ENCODE measurements around the gene IFT88.

DNA sequence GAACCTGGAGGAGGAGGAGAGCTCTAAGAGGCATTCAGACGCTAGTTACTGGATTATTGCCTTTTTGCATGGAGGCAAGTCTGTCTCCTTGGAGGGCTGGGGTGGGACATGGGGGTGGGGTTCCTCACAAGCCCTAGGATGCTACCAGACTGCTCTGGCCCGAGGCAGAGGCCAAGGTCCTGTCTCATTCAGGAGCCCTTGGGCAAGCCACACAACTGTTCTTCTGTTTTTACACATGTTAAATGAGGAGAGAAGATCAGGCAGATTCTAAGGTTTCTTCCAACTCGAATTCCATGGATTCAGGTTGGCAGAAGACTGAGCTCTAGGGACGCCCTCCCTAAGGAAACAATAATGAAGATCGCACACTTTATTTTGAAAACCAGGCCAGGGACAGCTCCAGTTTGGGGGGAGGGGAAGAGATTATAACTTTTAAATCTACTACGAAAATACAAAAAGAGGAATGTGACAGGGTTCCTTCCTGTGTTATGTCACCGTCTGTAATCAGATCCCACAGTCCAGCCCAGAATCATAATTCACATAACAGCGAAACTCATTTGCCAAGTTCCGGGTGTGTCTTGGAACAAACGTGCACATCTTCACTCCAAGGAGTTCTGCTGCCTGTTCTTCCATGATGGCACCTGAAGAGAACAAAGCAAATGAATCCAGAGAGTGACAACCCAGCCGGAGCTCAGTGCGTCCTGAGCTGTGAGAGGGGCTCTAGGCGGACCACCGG, 161.8 kb downstream of the IFT88 start:
- TF ChIP-seq, protein P1, sequence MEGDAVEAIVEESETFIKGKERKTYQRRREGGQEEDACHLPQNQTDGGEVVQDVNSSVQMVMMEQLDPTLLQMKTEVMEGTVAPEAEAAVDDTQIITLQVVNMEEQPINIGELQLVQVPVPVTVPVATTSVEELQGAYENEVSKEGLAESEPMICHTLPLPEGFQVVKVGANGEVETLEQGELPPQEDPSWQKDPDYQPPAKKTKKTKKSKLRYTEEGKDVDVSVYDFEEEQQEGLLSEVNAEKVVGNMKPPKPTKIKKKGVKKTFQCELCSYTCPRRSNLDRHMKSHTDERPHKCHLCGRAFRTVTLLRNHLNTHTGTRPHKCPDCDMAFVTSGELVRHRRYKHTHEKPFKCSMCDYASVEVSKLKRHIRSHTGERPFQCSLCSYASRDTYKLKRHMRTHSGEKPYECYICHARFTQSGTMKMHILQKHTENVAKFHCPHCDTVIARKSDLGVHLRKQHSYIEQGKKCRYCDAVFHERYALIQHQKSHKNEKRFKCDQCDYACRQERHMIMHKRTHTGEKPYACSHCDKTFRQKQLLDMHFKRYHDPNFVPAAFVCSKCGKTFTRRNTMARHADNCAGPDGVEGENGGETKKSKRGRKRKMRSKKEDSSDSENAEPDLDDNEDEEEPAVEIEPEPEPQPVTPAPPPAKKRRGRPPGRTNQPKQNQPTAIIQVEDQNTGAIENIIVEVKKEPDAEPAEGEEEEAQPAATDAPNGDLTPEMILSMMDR (IDR thresholded peaks at IDR 0.05; ENCODE audit: insufficient read depth, low read length), result no peak
- TF ChIP-seq POLR2AphosphoS5 (IDR thresholded peaks at IDR 0.05; ENCODE audit: low read depth) (no peak), GABPA (IDR thresholded peaks at IDR 0.05; ENCODE audit: low read depth) (no peak), SPI1 (IDR thresholded peaks at IDR 0.05; ENCODE audit: borderline replicate concordance, low read depth) (no peak)
- TF ChIP-seq, protein P2, sequence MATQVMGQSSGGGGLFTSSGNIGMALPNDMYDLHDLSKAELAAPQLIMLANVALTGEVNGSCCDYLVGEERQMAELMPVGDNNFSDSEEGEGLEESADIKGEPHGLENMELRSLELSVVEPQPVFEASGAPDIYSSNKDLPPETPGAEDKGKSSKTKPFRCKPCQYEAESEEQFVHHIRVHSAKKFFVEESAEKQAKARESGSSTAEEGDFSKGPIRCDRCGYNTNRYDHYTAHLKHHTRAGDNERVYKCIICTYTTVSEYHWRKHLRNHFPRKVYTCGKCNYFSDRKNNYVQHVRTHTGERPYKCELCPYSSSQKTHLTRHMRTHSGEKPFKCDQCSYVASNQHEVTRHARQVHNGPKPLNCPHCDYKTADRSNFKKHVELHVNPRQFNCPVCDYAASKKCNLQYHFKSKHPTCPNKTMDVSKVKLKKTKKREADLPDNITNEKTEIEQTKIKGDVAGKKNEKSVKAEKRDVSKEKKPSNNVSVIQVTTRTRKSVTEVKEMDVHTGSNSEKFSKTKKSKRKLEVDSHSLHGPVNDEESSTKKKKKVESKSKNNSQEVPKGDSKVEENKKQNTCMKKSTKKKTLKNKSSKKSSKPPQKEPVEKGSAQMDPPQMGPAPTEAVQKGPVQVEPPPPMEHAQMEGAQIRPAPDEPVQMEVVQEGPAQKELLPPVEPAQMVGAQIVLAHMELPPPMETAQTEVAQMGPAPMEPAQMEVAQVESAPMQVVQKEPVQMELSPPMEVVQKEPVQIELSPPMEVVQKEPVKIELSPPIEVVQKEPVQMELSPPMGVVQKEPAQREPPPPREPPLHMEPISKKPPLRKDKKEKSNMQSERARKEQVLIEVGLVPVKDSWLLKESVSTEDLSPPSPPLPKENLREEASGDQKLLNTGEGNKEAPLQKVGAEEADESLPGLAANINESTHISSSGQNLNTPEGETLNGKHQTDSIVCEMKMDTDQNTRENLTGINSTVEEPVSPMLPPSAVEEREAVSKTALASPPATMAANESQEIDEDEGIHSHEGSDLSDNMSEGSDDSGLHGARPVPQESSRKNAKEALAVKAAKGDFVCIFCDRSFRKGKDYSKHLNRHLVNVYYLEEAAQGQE (IDR thresholded peaks at IDR 0.05; ENCODE audit: insufficient replicate concordance, low read depth), result no peak

All from HL-60 (cell line).